ENCODE results near the gene NFE2L3.

DNA sequence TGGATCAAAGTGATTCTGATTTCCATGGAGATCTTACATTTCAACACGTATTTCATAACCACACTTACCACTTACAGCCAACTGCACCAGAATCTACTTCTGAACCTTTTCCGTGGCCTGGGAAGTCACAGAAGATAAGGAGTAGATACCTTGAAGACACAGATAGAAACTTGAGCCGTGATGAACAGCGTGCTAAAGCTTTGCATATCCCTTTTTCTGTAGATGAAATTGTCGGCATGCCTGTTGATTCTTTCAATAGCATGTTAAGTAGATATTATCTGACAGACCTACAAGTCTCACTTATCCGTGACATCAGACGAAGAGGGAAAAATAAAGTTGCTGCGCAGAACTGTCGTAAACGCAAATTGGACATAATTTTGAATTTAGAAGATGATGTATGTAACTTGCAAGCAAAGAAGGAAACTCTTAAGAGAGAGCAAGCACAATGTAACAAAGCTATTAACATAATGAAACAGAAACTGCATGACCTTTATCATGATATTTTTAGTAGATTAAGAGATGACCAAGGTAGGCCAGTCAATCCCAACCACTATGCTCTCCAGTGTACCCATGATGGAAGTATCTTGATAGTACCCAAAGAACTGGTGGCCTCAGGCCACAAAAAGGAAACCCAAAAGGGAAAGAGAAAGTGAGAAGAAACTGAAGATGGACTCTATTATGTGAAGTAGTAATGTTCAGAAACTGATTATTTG, 33.3 kb downstream of the NFE2L3 start:
- TF ChIP-seq, protein P1, sequence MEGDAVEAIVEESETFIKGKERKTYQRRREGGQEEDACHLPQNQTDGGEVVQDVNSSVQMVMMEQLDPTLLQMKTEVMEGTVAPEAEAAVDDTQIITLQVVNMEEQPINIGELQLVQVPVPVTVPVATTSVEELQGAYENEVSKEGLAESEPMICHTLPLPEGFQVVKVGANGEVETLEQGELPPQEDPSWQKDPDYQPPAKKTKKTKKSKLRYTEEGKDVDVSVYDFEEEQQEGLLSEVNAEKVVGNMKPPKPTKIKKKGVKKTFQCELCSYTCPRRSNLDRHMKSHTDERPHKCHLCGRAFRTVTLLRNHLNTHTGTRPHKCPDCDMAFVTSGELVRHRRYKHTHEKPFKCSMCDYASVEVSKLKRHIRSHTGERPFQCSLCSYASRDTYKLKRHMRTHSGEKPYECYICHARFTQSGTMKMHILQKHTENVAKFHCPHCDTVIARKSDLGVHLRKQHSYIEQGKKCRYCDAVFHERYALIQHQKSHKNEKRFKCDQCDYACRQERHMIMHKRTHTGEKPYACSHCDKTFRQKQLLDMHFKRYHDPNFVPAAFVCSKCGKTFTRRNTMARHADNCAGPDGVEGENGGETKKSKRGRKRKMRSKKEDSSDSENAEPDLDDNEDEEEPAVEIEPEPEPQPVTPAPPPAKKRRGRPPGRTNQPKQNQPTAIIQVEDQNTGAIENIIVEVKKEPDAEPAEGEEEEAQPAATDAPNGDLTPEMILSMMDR (IDR thresholded peaks at IDR 0.05): no peak
- TF ChIP-seq POLR2A (IDR thresholded peaks at IDR 0.05) (no peak), POLR2AphosphoS5 (IDR thresholded peaks at IDR 0.05) (no peak), EP300 (IDR thresholded peaks at IDR 0.05) (no peak)

Data from suprapubic skin (tissue), 4 donors.